Upper lobe of left lung (tissue), 4 donors: ENCODE data around the gene PPP3CA.

ENCODE experiments used
- CTCF ChIP-seq, 6 experiments: fragments of 450-650 bp in 4 of 6; fragments of 200-600 bp in 2 of 6; sonication (generic) in 2 of 6; IDR thresholded peaks; one replicate each; pipeline ENCODE4 v1.5.1; 2016 to 2019; ENCODE audit warnings: antibody characterized with exemption in 6 of 6
- POLR2AphosphoS5 ChIP-seq, 2 donors: sonication (generic); formaldehyde crosslinking; IDR thresholded peaks; one replicate each; pipeline ENCODE4 v1.5.1; 2017; ENCODE audit warnings: antibody characterized with exemption in 2 of 2

DNA sequence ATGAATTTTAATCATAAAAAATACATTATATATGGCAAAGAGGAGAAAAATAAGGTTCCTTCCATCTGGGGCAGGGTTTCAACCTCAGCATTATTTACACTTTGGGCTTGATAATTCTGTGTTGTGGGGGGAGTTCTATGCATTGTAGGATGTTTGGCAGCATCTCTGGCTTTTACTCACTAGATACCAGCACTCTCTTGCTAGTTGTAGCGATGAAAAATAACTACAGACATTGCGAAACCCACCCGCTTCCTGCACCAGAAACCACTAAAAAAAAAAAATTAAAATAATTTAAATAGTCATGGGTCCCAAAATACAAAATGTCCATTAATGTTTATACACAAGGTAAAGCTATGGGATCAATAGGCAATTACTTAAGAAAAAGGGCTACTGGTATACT, 52.7 kb downstream of the PPP3CA start:
- TF ChIP-seq CTCF (IDR thresholded peaks at IDR 0.05): no peak
- no peak for TF ChIP-seq POLR2AphosphoS5 (IDR thresholded peaks at IDR 0.05)
